SKM-1 treated with dmso at 0.1 percent for 144 hours (cell line): ENCODE results near the gene CCL15.
"Not testable (repeated sequence)": the region's sequence is repeated elsewhere in the genome, so short reads cannot be mapped to it uniquely, and the experiment has no call there.

ENCODE experiments used
- DNase-seq: peaks from one replicate; lab custom pipeline; 2025; ENCODE audit not compliant: unreplicated experiment; lab: John Stamatoyannopoulos, UW

Gene CCL15, protein sequence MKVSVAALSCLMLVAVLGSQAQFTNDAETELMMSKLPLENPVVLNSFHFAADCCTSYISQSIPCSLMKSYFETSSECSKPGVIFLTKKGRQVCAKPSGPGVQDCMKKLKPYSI

DNA sequence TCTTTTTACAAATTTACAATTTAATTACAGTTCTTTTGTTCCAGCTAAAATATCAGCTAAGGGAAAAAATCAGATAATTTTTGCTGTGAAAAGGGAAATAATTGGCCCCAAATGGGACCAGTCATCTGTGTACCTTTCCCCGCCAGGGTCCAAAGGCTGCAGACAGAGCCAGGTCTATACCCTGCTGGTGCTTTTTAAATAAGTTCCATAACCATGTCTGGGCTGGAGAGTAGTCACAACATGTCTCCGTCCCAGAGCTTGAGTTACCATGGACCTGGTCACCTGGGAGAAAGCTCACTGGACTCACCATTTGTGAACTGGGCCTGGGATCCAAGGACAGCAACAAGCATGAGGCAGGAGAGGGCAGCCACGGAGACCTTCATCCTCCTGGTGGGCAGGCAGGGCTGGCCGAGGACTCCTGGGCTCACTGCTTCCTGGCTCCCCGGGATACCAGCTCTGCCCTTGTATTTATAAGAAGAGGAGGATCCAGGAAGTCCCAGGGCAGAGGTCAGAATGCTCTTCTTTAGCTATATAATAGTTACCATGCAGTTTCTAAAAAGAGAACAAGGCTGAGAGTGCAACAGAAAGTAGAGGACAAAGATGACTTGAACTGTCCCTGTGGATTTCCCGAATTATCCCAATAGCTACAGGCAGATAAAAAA is at the start of gene CCL15:
Gene CCL15, minus strand, starts transcription at position 444 of the 662 bp plus-strand sequence. Its CDS starts 61 bp downstream, at position 383.
- no peak for DNase-seq

DNA sequence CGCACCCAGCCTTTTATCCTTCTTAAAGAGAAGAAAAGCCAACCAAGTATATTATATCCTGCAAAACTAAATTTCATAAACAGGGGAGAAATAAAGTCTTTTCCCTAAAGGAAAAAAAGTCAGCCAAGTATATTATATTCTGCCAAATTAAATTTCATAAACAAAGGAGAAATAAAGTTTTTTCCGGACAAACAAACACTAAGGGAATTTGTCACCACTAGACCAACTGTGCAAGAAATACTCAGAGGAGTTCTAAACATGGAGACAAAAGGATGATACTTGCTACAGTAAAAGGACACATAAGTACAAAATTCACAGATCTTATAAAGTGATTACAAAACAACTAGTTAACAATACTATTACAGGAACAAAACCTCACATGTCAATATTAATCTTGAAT is 48.3 kb upstream of the CCL15 start:
- DNase-seq, result no peak

DNA sequence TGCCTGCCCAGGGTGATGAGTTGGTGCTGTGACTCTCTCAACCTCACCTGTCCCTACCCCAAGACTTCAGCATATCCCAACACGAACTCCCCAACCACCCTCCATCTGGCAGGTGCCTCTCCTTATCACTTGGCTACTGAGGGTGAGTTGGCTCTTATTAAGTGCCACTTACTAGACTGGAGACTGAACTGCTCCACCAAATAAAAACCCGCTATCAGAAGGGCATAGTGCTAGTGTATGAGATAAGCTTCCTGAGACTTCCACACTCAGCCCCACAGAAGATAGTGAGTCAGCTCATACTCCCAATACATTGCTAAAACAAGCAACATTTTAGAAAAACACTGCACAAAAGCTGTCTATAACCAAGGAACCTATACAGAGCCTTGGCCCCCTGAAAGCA is 46.7 kb upstream of the CCL15 start:
- no peak for DNase-seq

DNA sequence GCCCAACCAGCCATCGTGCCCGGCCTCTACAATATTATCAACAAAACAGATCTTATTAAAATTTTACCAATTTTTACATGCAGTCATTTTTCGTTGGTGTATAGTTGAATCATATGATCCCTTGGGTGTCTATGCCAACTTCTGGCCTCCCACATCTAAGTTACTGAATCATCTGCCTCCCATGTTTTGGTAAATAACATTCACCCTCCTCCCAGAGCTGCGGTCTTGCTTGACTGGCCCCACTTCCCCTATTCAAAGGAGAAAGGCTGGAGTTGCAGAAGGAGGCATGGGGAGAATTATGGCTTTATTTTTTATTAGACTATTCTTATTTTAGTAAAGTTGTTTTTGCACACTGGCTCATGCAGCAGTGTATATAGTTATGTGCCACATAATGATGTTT is 34.9 kb upstream of the CCL15 start:
- DNase-seq, result no peak

DNA sequence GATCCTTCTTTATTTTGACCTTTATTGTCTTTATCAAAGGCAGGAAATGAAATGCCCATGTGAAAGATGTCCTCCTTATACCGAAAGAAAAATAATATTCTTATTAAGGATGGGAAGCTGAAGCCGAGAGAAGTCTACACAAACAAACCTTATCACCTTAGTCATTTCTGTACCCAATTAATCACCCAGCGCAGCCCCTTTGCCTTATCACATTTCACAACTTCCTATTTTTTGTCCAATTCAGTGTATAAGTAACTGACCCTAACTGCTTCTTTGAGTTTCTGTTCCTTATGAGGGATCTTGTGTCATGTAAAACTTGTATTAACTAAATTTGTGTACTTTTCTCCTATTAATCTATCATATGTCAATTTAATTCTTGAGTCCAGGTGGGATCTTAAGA is 32.8 kb upstream of the CCL15 start:
- peak; percentile 54 for DNase-seq

DNA sequence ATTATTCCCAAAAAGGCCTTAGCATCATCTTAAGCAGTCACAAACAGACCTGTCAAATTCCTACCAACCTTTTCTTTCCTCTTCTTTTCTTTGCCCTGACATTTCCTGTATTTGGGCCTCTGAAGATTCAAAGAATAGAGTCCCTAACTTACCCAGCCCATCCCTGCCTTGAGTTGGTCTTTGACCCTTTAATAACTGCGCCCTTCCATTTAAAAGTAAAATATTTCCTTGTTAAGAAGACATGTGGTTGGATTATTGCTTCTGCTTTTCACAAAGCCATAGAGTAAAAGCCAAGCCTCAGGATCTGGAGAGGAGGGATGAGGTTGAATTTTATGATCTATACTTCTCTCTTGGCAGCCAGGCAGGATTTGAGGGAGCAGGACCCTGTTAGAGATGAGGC is 29.6 kb upstream of the CCL15 start:
- no peak for DNase-seq

DNA sequence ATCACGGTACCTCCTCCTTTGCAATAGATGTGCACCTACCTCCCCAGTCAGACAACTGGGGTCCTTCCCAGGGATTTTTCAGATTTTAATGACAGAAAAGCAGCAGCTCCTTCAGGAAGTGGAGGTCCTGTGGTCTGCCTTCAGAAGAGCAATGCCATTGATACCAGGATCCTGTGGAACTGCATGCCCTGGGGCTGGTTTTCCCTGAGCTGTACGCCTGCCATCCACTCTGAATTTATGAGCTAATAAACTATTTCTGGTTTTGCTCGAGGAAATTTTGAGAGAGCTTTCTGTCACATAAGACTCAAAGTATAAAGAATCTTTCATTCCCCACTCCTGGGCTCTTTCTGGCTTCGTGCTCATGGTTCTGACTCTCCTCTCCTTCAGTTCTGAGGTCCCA is 26.4 kb upstream of the CCL15 start:
- DNase-seq, result no peak

DNA sequence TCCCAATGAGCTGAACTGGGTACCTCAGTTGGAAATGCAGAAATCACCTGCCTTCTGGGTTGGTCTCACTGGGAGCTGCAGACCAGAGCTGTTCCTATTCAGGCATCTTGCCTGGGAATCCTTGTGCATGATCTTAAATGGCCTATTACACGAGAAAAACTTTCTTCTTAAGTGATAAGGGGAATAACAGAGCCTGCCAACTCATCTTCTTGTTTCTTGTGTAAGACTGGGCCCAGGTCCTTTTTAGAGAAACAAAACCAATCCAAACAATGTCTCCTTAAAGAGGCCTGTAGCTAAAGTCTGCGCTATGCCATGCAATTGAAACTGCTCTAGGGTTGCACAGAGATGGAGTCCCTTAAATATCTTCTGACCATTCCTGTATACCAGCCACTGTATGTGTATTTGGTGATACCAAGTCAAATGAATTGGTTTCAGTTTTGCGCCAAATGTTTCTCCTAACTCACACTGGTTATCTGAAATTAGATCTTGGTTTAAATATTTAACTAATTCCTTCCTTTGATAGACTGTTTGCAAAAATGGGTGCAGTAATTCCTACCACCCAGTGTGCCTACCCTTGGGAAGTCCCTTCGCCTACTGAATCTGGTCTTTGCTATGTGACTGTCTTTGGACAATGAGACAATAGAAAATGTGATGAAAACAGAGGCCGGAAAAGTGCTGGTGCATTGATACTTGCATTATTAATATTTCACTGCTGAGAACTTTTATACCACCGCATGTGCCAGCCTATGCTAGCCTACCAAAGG is 22.9 kb upstream of the CCL15 start:
- no peak for DNase-seq

DNA sequence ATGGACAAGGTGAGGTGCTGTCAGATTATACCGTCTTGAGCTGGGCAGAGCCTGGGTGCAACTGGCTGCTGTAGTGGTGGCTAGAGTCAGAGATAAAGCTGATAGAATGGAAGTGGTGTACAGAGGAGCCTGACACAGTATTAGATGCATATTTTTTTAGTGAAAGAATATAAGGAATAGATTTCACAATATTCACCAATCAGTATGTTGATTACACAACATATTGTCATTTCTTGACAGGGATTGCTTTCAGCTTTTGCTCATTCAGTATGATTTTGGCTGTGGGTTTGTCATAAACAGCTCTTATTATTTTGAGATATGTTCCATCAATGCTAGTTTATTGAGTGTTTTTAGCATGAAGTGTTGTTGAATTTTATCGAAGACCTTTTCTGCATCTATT is 18.1 kb upstream of the CCL15 start:
- no peak for DNase-seq

DNA sequence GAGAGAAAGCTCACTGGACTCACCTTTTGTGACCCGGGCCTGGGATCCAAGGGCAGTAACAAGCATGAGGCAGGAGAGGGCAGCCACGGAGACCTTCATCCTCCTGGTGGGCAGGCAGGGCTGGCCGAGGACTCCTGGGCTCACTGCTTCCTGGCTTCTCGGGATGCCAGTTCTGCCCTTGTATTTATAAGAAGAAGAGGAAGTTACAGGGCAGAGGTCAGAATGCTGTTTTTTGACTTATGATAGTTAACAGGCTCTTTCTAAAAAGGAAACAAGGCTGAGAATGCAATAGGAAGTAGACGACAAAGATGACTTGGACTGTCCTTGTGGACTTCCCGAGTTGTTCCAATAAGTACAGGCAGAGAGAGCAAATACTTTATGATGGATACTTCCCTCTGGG is 16.4 kb upstream of the CCL15 start, which contains the start of gene CCL23:
Gene CCL23, minus strand, starts transcription at position 174 of the 400 bp plus-strand sequence. Its CDS starts 75 bp downstream, at position 99.
- DNase-seq, result peak; percentile 63

DNA sequence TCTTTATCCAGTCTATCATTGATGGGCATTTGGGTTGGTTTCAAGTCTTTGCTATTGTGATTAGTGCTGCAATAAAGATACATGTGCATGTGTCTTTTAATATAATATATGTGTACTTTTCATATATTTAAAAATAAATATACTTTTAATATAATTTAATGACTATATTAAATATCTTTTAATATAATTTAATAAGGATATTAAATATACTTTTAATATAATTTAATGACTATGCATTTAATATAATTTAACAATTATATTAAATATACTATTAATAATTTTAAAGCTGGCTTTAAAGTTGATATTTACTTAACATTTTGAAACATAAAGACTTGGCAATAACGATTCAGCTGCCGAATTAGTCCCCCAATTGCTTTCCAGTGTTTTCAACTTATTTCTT is 15.2 kb upstream of the CCL15 start:
- DNase-seq, result no peak

DNA sequence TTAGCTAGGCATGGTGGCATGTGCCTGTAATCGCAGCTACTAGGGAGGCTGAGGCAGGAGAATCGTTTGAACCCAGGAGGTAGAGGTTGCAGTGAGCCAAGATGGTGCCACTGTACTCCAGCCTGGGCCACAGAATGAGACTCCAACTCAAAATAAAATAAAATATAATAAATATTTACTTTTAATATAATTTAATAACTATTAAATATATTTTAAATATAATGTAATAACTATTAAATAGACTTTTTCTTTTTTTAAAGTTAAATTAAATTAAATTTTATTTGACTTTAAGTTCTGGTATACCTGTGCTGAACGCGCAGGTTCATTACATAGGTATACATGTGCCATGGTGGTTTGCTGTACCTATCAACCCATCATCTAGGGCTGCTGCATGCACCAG is 14.5 kb upstream of the CCL15 start:
- not testable (repeated sequence) for DNase-seq

DNA sequence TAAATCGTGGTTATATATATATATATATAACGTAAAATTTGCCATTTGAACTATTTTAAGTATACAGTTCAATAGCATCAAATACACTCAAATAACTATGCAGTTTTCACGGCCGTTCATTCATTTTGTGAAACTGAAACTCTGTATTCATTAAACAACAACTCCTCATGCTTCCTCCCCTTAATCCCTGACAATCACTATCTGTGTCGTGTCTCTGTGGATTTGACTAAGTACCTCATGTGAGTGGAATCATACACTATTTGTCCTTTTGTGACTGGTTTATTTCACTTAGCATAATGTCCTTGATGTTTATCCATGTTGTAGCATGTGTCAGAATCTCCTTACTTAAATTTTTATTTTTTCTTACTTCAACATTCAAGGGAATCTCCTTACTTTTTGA is 13.6 kb upstream of the CCL15 start:
- no peak for DNase-seq

DNA sequence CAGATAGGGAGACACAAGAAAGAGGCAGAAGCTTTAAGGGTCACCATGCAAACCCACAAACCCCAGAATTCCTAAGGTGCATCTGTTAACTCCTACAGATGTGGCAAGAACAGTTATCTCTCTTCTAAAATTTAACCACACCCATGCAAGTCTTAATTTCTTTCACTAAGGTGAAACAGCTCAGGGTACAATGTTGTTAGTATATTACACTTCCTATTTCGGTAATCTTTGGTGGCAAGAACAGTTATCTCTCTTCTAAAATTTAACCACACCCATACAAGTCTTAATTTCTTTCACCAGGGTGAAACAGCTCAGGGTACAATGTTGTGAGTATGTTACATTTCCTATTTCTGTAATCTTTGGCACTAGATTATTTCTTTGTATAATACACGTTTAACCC is 9.8 kb upstream of the CCL15 start:
- DNase-seq, result no peak

DNA sequence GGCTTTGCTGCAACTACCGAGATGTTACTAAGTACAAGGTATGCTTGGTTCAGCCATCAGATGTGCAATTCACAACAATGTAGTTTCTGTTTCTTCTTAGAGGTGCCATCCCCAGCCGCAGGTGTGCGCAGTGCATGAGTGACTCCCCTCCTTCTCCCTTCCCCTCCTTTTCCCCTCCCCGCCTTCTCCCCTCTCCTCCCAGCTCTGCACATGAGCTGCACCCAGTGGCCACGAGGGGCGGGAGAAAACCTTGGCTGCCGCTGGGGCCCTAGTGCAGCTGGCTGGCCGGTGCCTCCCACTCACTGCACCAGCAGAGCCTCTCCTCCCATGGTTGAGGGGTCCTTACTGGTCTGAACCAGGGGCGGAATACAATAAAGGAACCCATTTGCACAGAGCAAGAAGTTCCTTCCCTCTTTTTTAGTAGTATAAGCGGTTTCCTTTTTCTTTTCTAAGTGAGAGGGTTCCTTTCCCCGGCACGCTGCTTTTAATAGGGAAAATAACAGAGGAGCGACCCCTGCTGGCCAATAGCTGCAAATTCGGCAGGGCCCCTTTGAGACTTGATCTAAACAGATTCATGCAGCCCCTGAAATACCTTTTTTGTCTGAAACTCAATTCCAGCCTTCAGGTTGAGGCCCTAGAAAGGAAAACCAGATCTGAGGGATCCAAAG is 7.8 kb upstream of the CCL15 start:
- no peak for DNase-seq

DNA sequence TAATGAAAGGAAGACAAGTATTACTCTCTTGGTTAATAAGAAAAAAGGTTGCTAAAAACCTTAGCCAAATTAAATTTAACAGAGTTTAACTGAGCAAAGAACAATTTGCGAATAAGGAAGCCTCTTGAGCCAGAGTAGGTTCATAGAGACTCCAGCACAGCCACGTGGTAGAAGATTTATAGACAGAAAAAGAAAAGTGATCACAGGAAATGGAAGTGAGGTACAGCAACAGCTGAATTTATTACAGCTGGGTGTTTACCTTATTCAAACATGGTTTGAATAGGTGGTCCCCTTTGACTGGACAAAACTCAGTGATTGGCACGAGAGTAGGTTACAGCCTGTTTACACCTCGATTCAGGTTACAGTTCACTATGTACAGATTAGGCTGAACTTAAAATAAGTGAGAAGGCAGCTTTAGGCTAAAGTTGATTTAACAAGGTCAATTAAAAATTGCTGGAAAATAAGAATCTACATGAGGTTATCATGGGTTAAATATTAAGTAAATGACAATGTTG is 3.3 kb upstream of the CCL15 start:
- no peak for DNase-seq

DNA sequence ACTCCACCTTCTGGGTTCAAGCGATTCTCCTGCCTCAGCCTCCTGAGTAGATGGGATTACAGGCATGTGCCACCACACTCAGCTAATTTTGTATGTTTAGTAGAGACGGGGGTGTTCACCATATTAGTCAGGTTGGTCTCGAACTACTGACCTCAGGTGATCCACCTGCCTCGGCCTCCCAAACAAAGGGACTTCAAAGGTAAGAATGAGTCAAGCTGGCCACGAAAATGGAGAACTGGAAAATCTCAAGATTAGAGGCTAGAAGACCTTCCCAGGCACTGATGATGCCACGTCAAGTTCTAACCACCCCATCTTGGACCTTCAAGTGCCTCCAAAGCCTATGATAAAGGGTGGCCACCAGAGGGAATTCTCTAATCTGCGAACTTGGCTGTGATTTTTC is 1.3 kb upstream of the CCL15 start:
- DNase-seq, result no peak

DNA sequence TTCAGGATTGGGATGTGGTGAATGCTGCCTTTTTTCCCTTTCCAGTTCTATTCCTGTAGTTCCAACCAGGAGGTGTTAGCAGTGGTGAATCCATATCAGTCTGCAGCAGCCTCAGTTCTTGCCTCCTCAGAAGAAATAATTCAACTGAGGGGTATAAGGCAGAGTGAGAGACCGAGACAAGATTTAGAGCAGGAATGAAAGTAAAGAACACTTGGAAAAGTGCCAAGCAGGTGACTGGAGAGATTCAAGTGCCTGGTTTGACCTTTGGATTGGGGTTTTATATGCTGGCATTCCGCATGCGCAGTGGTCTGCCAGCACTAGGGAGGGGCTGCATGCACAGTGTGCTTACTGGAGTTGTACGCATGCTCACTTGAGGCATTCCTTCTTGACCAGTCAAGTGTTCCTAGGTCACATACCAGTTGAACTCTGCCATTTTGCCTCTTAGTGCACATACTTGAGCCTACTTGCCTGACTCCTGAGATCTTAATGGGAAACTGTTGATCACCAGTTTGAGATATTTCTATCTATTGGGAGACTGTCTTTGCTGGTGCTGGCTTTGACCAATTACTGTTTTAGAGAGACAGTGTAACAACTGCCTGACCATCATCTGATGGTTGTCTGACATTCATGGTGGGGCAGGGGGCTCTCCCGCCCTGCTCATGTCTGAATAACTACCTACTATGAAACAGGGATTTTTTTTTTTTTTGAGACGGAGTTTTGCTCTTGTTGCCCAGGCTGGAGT is 680 bp upstream of the CCL15 start:
- no peak for DNase-seq

DNA sequence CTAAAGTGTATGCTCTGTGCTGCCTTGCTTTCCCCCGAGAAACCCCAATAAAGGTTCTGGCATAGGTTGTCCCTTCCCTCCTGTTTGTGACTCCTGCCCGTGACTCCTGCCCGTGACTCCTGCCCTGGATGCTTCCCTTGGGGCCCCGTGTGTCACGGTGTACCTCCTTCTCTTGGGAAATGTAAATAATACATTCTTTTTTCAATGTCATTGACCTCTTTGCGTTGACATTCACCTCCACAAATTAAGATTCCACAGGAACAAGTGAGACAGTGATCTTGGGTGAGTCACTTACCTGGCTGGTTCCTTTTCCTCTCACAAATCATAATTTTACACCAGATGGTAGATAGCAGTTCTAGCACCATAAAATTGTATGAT is 632 bp downstream of the CCL15 start:
- no peak for DNase-seq

DNA sequence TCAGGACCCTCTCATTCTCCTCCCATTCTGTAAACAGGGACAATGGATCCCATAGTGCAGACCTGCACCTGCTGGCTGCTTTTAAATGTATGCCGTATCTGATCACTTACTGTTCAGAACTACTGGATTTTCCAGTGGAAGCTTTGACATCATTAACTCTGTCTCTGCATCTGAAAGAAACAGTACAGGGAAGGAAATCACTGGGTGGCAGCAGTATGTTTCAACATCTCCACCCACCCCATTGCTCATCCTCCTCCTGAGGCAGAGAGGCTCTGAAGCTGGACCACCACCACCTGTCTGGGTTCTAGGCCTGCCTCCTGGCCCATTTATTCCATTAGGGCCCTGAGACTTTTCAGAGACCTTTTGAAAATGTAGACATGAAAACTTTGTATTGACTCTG is 2.6 kb downstream of the CCL15 start:
- DNase-seq, result no peak

DNA sequence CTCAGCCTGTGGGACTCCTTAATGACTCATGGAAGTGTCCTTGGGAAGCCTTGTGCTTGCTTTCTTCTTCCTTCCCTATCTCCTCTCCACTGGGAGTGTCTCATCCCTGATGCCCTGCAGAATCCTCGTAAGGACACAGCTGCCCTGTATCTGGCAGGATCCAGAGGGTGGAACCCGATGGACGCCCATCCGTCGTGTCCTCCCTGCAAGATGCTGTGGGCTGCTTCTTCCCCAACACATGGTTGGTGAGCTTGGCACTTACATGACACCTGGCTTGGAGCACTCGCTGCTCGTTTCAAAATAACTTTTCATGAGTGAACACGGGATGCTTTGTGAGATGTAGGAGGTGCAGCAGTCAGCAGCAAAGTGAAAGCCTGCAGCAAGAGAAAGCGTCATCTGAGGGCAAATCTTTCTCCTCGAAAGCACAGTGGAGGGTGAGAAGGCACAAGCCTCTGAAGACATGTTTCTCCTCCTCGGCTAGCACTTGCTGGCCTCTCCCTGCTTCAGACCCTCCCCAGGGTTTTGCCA is 3.3 kb downstream of the CCL15 start:
- DNase-seq, result no peak
